GM15510 (cell line): Measurements from ENCODE around the gene RASGRP2.

Experiments used
- POLR2A ChIP-seq: IDR thresholded peaks from 3 replicates; pipeline ENCODE4 v1.6.1; 2011; ENCODE audit warnings: borderline replicate concordance; ENCODE audit not compliant: insufficient read length; ENCODE audit errors: extremely low read depth

RASGRP2 gene

GRCh38 chr11:64723907-64724862, 19.8 kb downstream of the RASGRP2 start:
- no peak for TF ChIP-seq POLR2A

- TF ChIP-seq POLR2A = no peak
Observed at GRCh38 chr11:64723117-64723906, 20.6 kb downstream of the RASGRP2 start, which contains the start of gene NRXN2. TSS of gene NRXN2 (minus strand) at chr11:64723197. CDS start at chr11:64713699, 9,498 bp downstream.

- TF ChIP-seq POLR2A = no peak
Observed at GRCh38 chr11:64722141-64723065, 21.5 kb downstream of the RASGRP2 start.

- TF ChIP-seq POLR2A = no peak
Observed at GRCh38 chr11:64721359-64721699, 22.6 kb downstream of the RASGRP2 start.

GRCh38 chr11:64720640-64721358, 23.1 kb downstream of the RASGRP2 start:
- no peak for TF ChIP-seq POLR2A

- no peak for TF ChIP-seq POLR2A
Observed at GRCh38 chr11:64720167-64720566, 23.8 kb downstream of the RASGRP2 start.

GRCh38 chr11:64719406-64719805, 24.5 kb downstream of the RASGRP2 start:
- no peak for TF ChIP-seq POLR2A

- no peak for TF ChIP-seq POLR2A
Observed at GRCh38 chr11:64718780-64719124, 25.2 kb downstream of the RASGRP2 start.

GRCh38 chr11:64718084-64718779, 25.7 kb downstream of the RASGRP2 start:
- no peak for TF ChIP-seq POLR2A

- no peak for TF ChIP-seq POLR2A
Observed at GRCh38 chr11:64717268-64717578, 26.7 kb downstream of the RASGRP2 start.

- no peak for TF ChIP-seq POLR2A
Observed at GRCh38 chr11:64716473-64717267, 27.3 kb downstream of the RASGRP2 start.

GRCh38 chr11:64715756-64716472, 28.0 kb downstream of the RASGRP2 start:
- no peak for TF ChIP-seq POLR2A
